ENCODE data around the gene EP400.
"Not testable (repeated sequence)": the region's sequence is repeated elsewhere in the genome, so short reads cannot be mapped to it uniquely, and the experiment has no call there.

The EP400 gene

DNA sequence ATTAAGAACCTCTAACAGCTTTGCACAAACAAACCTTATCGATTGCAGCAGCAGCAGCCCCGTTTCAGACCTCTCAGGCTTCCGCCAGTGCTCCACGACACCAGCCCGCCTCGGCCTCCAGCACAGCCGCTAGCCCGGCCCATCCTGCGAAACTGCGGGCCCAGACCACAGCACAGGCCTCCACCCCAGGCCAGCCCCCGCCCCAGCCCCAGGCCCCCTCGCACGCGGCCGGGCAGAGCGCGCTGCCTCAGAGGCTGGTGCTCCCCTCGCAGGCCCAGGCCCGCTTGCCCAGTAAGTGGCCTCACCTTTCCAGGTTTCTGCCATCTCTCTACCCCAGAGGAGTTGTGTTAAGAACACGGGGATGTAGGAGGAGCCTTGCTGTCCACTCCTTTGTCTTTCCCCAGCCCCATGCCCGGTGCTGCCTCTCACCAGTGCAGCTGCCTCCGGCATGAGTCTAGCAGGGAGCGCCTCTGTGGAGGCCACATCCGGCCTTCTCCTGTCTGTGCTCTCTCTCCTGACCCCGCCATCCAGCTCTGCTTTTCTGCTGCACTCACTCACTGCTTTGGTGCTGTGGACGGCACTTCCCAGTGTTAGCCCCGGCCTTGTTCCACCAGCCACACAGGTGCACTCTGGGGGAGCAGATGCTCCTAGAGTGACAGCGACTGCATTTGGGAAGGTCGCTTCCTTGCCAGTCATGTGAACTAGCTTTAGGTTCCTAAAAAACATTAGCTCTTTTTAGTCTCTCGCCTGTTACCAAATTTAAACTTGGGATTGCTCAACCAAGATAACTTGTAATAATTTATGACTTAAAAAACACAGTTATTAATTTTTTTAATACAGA, 71.5 kb downstream of the EP400 start:
- no peak for DNase-seq

DNA sequence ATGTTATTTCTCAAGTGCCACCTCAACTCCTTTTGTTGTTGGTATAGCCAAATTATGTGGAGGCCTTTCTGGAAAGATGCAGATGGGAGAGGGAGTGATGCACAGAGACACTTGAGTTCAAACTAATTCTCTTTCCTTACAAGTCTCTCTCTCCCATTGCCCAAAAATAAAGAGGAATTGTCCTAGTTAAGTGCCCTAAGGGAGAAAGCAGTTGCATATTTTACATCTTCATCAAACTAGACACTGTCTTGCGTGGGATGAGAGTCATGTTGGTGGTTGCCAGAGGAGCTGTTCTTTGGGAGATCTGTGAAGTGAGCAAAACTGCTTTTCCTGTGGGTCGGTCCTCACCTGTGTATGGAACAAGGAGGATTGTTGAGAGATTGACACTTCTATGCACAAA, 72.2 kb downstream of the EP400 start:
- no peak for DNase-seq

DNA sequence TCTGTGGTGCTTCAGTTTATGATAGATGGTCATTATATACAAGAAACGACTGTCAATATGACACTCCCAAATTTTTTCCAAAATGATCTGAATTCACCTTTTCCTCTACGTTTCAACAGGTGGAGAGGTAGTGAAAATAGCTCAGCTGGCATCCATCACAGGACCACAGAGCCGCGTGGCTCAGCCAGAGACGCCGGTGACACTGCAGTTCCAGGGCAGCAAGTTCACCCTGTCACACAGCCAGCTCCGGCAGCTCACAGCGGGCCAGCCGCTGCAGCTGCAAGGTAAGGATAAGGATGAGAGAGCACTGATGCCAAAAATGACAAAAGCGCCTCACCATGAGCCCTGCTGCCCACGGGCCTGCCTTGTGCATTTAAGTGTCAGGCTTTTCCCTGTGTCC, 73.9 kb downstream of the EP400 start:
- DNase-seq, result no peak

GRCh38 chr12:132024758-132025157, 75.0 kb downstream of the EP400 start:
- DNase-seq, result no peak

DNA sequence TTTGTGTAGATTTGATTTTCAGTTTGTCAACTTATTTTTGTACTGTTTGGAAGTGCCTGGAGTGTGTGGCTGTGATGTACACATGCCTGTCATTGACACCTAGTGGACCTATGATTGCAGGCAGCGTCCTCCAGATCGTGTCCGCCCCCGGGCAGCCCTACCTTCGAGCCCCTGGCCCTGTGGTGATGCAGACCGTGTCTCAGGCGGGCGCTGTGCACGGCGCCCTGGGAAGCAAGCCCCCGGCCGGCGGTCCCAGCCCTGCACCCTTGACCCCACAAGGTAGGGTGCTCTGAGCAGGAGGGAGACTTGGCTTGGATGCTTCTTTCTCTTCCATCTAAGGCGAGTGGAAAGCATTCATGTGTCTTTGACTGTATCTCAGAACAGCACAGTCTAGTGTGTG, 75.8 kb downstream of the EP400 start:
- DNase-seq, result no peak

GRCh38 chr12:132026061-132026795, 76.5 kb downstream of the EP400 start:
- DNase-seq, result no peak

- no peak for DNase-seq
These were observed 77.2 kb downstream of the EP400 start for GRCh38 chr12:132026796-132027500.

GRCh38 chr12:132027636-132028035, 77.9 kb downstream of the EP400 start:
- no peak for DNase-seq

- no peak for DNase-seq
These were observed 78.4 kb downstream of the EP400 start for GRCh38 chr12:132028111-132028510.

DNA sequence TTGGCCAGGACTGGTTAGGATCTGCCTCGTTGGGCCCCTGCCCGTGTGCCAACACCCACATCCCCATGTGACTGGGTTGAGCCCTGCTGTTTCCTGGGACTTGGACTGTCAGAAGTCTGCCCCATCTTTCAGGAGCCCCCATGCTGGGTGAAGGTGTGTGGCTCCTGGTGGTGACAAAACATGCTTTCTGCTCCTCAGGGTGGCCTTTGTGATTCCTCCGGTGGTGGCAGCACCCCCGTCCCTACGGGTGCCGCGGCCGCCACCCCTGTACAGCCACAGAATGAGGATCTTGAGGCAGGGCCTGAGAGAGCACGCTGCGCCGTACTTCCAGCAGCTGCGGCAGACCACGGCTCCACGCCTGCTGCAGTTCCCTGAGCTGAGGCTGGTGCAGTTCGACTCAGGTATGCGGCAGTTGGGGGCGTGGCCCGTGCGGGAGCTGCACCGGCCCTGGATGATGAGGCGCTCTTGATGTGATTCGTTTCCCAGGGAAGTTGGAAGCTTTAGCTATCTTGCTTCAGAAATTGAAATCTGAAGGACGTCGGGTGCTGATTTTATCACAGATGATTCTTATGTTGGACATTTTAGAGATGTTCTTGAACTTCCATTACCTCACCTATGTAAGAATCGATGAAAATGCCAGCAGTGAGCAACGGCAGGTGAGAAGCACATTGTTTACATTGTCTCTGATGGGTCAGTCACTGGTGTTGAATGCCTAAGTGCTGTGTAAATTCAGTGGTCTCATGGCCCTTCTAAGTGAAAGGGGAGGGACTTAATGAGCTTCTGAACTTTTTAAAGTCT, 80.0 kb downstream of the EP400 start:
- DNase-seq, result no peak

DNA sequence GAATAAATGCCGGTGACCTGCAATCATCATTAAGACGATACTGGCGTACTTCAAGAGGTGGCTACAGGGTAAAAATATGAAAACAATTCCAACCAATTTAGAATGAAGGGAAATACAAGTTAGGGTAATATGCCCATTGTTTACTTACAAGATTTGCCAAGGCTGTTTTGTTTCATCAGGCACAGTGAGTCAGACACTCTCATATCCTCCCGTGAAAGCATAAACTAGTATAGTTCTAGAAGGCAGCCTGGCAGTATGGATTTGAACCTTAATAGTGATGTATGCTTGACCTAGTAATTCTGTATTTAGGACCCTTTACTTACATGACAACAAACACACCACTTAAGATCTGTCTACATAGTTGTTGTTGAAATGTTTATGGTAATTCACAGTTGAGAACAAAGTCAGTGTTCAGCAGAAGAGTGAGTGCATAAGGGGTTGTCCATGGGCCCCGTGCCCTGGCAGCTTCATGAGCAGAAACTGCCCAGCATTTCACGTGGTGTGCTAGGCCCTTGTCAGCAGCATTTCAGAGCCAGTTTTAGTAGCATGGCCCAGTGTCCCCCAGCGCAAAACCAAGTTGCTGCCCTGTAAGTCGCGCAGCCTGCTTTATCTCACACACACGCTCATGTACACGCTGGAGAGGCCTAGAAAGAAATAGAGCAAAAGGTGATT, 80.8 kb downstream of the EP400 start:
- DNase-seq, result no peak

GRCh38 chr12:132033627-132034026, 83.9 kb downstream of the EP400 start:
- DNase-seq, result no peak

GRCh38 chr12:132036063-132036683, 86.4 kb downstream of the EP400 start:
- DNase-seq, result no peak

- DNase-seq, result no peak
These were observed 91.3 kb downstream of the EP400 start for GRCh38 chr12:132040906-132041606.

DNA sequence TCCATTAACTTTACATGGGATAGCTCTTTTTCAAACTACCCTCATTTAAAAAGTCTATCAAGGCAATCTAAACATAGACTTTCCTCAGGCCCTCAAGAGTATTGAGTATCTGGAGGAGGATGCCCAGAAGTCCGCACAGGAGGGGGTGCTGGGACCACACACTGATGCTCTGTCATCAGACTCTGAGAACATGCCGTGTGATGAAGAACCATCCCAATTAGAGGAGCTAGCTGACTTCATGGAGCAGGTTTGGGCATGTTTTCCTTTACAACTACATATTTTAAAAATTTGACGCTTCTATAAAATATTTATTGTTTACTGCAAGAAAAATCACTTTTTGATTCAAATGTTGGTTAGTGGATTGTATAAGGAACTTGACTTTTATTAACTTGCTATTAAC, 93.5 kb downstream of the EP400 start:
- no peak for DNase-seq

DNA sequence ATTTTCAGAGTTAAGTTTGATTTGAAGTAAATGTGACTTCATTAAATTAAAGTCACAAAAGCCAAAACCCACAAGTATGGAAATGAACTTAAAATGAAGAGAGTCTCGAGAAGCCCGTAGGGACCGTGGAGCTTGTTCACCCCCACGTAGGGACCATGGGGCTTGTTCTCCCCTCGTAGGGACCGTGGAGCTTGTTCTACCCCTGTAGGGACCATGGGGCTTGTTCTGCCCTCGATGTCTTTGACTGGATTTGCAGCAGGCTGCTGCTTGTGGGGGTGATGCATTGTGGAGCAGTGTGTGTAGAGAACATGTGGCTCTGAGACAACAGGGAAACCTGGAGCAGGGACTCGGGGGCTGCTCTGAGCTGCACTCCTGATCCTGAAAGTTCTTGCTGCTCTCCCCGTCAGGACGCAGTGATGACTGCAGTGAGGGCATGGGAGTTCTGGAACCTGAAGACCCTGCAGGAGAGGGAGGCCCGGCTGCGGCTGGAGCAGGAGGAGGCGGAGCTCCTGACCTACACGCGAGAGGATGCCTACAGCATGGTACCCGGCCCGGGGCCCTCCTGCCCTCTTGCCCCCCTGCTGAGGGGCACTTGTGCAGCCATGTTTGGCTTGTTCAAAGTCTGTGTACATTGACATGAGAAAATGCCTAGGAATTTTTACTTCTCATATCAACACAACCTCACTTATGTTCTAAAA, 94.2 kb downstream of the EP400 start:
- no peak for DNase-seq

- no peak for DNase-seq
These were observed 95.1 kb downstream of the EP400 start for GRCh38 chr12:132044661-132045412.

DNA sequence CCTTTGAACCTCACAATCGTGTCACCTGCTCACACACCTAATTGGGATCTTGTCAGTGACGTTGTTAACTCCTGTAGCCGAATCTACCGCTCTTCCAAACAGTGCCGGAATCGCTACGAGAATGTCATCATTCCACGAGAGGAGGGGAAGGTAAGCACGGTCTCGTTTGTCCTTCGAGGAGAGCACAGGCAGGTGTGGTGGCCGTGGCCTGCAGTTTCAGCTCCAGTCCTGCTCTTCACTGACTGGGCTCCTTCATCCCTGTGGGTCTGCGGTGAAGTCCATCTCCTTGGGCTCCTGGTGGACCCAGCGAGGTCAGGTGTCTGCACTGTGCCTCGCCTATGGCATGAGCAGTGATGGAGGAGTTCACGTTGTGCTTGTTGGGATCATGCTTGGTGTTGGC, 96.0 kb downstream of the EP400 start:
- no peak for DNase-seq

DNA sequence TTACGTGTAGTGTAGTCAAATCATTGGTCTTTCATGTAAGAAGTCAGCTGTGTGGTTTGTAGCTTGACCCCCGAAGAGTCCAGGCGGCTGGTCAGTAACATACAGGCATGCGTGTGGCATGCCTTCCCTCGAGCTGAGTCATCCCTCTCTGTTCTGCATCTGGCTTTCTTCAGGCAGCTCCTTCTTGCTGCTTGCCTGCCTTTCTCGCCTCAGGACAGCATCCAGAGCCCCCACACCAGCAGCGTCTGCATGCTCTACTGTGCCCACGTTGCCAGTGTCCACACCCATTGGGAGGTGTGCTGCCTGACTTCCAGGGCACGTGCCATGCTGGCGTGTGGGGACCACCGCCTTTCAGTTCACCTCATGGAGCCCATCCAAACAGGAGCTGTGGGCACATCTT, 96.8 kb downstream of the EP400 start:
- DNase-seq, result no peak

- DNase-seq, result not testable (repeated sequence)
These were observed 97.9 kb downstream of the EP400 start for GRCh38 chr12:132047630-132048029.

All from stimulated activated CD4-positive, alpha-beta T cell treated with anti-CD3 and anti-CD28 coated beads, Interleukin-15, amount 100 ng/mL, for 24 hours (primary cell).